ENCODE measurements around the gene MOGAT3.

MOGAT3 gene

GRCh38 chr7:101200862-101201599 lies at the start of gene MOGAT3:
Gene MOGAT3, minus strand, starts transcription at chr7:101201036. Its CDS starts 182 bp downstream, at chr7:101200854.
- DNase-seq (ENCODE audit: low read depth in 3 of 3, low spot score in 1 of 3): no peak

- no peak for DNase-seq (ENCODE audit: low read depth in 3 of 3, low spot score in 1 of 3)
These were observed 49.5 kb upstream of the MOGAT3 start for GRCh38 chr7:101250324-101250723.

- no peak for DNase-seq (ENCODE audit: low read depth in 3 of 3, low spot score in 1 of 3)
These were observed 47.4 kb upstream of the MOGAT3 start for GRCh38 chr7:101248276-101248675.

DNA sequence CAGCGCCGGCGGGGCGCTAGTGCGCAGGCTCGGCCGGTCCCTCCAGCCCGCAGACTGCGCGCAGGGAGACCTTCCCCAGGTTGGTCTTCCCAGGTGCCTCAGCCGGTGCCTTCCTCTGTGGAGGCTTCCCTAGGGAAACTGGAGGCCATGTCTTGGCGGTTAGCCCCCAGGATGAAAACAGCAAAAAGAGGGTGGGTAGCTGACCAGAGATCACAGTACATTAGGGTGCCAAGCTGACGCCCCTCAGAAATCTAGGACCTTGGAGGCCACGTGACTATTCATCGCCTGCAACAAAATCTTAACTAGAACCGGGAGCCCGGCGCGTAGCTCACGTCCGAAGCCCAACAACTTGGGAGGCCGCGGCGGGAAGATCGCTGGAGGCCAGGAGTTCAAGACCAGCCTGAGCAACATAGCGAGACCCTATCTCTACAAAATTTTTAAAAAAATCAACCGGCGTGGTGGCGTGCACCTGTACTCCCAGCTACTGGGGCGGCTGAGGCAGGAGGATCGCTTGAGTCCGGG lies 44.4 kb upstream of the MOGAT3 start:
- no peak for DNase-seq (ENCODE audit: low read depth in 3 of 3, low spot score in 1 of 3)

GRCh38 chr7:101244375-101245146 lies 43.7 kb upstream of the MOGAT3 start, which contains the start of gene FIS1:
Gene FIS1, minus strand, starts transcription at chr7:101245081. Its CDS starts 77 bp downstream, at chr7:101245004.
- peak; percentile 74 to 89 (median 79) for DNase-seq (ENCODE audit: low read depth in 3 of 3, low spot score in 1 of 3)

- DNase-seq (ENCODE audit: low read depth in 3 of 3, low spot score in 1 of 3): no peak
These were observed 43.0 kb upstream of the MOGAT3 start for GRCh38 chr7:101243646-101244374.

DNA sequence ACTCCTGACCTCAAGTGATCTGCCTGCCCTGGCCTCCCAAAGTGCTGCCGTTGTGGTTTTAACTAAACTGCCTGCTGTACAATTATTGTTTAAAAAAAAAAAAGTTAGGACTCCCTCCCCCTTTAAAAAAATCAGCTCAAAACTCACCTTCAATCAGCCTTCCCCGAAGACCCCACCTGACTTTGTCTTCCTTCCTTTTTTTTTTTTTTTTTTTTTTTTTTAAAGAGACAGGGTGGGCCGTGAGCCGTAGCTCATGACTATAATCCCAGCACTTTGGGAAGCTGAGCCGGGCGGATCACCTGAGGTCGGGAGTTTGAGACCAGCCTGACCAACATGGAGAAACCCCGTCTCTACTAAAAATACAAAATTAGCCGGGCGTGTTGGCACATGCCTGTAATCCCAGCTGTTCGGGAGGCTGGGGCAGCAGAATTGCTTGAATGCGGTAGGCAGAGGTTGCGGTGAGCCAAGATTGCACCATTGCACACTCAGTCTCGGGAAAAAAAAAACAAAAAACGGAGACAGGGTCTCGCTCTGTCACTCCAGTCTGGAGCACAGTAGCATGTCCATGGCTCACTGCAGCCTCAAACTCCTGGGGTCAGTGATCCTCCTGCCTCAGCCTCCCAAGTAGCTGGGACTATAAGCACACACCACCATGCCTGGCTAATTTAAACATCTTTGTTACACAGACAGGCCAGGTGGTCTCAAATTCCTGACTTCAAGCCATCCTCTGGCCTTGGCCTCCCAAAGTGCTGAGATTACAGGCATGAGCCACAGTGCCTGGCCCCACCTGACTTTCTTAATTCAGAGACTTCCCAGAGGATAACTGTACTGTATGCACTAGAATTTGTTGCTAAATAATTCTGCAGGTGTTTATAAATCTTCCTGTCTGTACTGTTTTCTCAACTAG lies 40.9 kb upstream of the MOGAT3 start:
- no peak for DNase-seq (ENCODE audit: low read depth in 3 of 3, low spot score in 1 of 3)

GRCh38 chr7:101241015-101241363 lies 40.2 kb upstream of the MOGAT3 start:
- DNase-seq (ENCODE audit: low read depth in 3 of 3, low spot score in 1 of 3): no peak

GRCh38 chr7:101240226-101241014 lies 39.6 kb upstream of the MOGAT3 start:
- no peak for DNase-seq (ENCODE audit: low read depth in 3 of 3, low spot score in 1 of 3)

DNA sequence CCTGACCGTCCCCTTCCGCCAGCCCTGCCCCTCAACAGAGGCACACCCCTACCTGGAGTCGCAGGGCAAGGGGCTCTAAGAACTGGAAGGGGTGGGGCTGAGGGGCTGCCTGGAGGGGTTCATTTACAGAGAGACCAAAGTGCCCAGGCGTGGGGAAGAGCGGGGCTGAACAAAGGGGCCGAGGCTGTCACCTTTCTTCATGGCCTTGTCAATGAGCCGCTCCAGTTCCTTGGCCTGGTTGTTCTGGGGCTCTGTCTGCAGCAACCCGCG lies 39.0 kb upstream of the MOGAT3 start:
- DNase-seq (ENCODE audit: low read depth in 3 of 3, low spot score in 1 of 3): no peak

DNA sequence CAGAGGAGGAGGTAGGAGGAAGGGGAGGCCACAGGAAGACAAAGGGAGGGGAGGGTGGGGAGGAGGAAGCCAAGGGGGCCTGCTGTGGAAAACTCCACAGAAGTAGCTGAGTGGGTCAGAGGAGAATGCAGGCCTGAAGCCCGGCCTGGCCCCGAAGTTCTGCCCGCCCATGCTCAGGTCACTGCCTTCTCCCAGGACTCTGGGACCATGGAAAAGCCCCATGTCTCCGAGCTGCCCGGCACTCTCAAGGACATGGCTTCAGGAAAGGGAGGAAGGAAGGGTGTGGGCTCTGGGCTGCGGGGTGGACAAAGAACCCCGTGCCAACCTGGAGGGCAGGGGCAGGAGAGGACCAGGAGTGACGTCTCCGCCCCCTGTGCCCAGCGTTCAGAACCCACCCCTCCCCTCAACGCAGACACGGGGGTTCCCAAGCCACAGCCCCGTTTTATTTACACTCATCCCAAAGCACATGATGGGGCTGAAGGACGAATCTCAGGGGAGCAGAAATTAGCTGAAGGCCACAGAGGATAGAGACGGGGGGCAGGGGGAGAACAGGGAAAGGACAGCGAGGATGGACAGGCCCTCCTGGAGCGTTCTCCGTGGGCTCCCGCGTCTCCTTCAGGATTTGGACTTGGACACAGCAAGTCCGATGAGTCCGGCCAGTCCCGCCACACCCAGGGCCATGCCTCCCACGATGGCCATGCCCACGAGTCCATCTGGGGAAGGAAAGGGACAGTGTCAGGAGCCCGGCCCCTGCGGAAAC lies 38.5 kb upstream of the MOGAT3 start:
- DNase-seq (ENCODE audit: low read depth in 3 of 3, low spot score in 1 of 3): no peak

- DNase-seq (ENCODE audit: low read depth in 3 of 3, low spot score in 1 of 3): no peak
These were observed 37.7 kb upstream of the MOGAT3 start for GRCh38 chr7:101238226-101239182.

- DNase-seq (ENCODE audit: low read depth in 3 of 3, low spot score in 1 of 3): no peak
These were observed 36.6 kb upstream of the MOGAT3 start, which contains the start of gene CLDN15 for GRCh38 chr7:101237206-101238067. Gene CLDN15, minus strand, starts transcription at chr7:101237802. Its CDS starts 221 bp downstream, at chr7:101237581.

GRCh38 chr7:101236292-101236835 lies 35.5 kb upstream of the MOGAT3 start:
- no peak for DNase-seq (ENCODE audit: low read depth in 3 of 3, low spot score in 1 of 3)

DNA sequence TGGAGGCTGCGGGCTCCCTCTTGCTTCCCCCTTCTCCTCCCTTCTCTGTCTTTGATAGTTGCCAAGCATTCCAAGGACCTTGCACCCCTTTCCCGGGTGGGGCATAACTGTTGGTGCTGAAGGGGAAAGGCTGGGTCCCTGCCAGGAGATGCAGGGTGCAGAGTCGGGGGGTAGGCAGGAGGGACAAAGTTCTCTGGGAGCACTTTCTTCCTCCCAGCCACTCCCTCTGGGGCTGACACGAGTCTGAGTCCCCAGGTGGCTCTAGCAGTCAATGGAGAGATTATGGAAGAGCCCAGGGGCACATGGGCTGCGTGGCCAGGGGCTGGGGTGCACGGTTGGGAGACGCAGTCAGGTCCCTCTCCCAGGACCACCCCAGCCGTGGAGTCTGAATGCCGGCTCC lies 34.7 kb upstream of the MOGAT3 start:
- DNase-seq (ENCODE audit: low read depth in 3 of 3, low spot score in 1 of 3): no peak

DNA sequence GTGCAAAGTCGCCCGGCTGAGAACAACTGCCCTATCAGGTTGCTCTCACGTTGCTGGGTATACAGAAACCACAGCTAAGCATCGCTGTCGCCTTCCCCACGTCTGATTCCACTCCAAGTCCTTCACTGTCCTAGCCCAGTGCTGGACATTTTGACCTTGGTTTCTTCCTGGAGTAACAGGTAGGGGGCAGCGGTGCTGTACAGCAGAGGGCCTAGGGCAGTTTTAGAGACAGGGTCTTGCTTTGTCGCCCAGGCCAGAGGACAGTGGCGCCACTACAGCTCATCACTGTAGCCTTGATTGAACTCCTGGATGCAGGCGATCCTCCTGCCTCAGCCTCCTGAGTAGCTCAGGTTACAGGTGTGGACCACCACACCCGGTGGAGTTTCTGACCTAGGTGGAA lies 34.2 kb upstream of the MOGAT3 start:
- DNase-seq (ENCODE audit: low read depth in 3 of 3, low spot score in 1 of 3): no peak

DNA sequence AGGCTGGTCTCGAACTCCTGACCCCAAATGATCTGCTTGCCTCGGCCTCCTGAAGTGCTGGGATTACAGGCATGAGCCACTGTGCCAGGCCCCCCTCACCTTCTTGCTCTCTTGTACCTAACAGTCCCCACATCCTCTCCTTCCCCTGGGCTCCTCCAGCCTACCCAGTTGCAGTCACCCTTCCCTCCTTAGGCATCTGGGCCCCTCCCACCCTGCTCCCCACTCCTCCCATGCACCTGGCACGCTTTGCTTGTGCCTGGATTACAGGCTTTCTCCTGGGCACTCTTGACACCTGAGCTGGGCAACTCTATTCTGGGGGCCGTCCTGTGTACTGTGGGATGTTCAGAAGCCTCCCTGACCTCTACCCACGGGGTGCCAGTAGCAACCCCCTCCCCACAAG lies 33.8 kb upstream of the MOGAT3 start:
- DNase-seq (ENCODE audit: low read depth in 3 of 3, low spot score in 1 of 3): no peak

Measured in stimulated activated CD4-positive, alpha-beta T cell treated with anti-CD3 and anti-CD28 coated beads, TNF-alpha, amount 100 ng/mL, for 1 hour (primary cell).